ENCODE results near the gene FXYD2. TPM values are rescaled to one million over a fixed set of nuclear protein-coding genes. Genes with fewer than 3 reads are reported as not detected.

FXYD2 gene
- total and polyA plus RNA-seq, 2 of the 13 experiments (the other 11 are each of a cell fraction or from before 2014, with no cell fraction given) = 45.9 to 106 TPM

- TF ChIP-seq HOXA9 (CRISPR knock-in tag; IDR thresholded peaks at IDR 0.05; ENCODE audit: borderline replicate concordance) (no peak), GABPB1 (CRISPR knock-in tag; IDR thresholded peaks at IDR 0.05) (0 out of 2 replicates have a peak, but pooled peaks have one; percentile 13), SMC3 (IDR thresholded peaks at IDR 0.05; ENCODE audit: low read length) (peak; percentile 45; the same call in 1 of the 2 replicates), ZNF407 (CRISPR knock-in tag; IDR thresholded peaks at IDR 0.05; ENCODE audit: not compliant biosample characterization) (no peak), PCBP1 (IDR thresholded peaks at IDR 0.05; ENCODE audit: borderline replicate concordance, low read depth, low read length) (no peak), ZBTB3 (CRISPR knock-in tag; IDR thresholded peaks at IDR 0.05; ENCODE audit: borderline replicate concordance, low read depth) (no peak), GABPA (IDR thresholded peaks at IDR 0.05; ENCODE audit: low read depth, low read length) (no peak), GABPA (CRISPR knock-in tag; IDR thresholded peaks at IDR 0.05; ENCODE audit: low read depth) (no peak), ZNF136 (CRISPR knock-in tag; IDR thresholded peaks at IDR 0.05; ENCODE audit: low read depth) (no peak), CHCHD3 (CRISPR knock-in tag; IDR thresholded peaks at IDR 0.05) (no peak), ZMYM2 (CRISPR knock-in tag; IDR thresholded peaks at IDR 0.05) (no peak)
- TF ChIP-seq, protein P1, sequence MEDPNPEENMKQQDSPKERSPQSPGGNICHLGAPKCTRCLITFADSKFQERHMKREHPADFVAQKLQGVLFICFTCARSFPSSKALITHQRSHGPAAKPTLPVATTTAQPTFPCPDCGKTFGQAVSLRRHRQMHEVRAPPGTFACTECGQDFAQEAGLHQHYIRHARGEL (CRISPR knock-in tag; IDR thresholded peaks at IDR 0.05) = peak; percentile 90
- TF ChIP-seq, protein P2, sequence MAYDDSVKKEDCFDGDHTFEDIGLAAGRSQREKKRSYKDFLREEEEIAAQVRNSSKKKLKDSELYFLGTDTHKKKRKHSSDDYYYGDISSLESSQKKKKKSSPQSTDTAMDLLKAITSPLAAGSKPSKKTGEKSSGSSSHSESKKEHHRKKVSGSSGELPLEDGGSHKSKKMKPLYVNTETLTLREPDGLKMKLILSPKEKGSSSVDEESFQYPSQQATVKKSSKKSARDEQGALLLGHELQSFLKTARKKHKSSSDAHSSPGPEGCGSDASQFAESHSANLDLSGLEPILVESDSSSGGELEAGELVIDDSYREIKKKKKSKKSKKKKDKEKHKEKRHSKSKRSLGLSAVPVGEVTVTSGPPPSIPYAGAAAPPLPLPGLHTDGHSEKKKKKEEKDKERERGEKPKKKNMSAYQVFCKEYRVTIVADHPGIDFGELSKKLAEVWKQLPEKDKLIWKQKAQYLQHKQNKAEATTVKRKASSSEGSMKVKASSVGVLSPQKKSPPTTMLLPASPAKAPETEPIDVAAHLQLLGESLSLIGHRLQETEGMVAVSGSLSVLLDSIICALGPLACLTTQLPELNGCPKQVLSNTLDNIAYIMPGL (CRISPR knock-in tag; IDR thresholded peaks at IDR 0.05; ENCODE audit: borderline replicate concordance in 1 of 2, low read depth in 1 of 2) = 0 out of 4 replicates have a peak, but pooled peaks of 1 of the 2 experiments have one; percentile 33
- TF ChIP-seq, protein P3, sequence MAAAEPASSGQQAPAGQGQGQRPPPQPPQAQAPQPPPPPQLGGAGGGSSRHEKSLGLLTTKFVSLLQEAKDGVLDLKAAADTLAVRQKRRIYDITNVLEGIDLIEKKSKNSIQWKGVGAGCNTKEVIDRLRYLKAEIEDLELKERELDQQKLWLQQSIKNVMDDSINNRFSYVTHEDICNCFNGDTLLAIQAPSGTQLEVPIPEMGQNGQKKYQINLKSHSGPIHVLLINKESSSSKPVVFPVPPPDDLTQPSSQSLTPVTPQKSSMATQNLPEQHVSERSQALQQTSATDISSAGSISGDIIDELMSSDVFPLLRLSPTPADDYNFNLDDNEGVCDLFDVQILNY (CRISPR knock-in tag; conservative IDR thresholded peaks at IDR 0.05) = no peak
- TF ChIP-seq, protein P4, sequence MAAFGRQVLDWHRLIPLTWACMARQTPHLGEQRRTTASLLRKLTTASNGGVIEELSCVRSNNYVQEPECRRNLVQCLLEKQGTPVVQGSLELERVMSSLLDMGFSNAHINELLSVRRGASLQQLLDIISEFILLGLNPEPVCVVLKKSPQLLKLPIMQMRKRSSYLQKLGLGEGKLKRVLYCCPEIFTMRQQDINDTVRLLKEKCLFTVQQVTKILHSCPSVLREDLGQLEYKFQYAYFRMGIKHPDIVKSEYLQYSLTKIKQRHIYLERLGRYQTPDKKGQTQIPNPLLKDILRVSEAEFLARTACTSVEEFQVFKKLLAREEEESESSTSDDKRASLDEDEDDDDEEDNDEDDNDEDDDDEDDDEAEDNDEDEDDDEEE (CRISPR knock-in tag; IDR thresholded peaks at IDR 0.05) = no peak
These were observed 5.2 kb downstream of the FXYD2 start (continued) for GRCh38 chr11:117819096-117820040.

All from HepG2 (cell line).